IPS DF 19.7 (cell line): ENCODE data around the gene ALOX12B.

Source experiments
- DNase-seq: peaks from one replicate; pipeline ENCODE4 v3.0.0-alpha.2; 2013; ENCODE audit warnings: low read depth, low spot score

Gene ALOX12B

DNA sequence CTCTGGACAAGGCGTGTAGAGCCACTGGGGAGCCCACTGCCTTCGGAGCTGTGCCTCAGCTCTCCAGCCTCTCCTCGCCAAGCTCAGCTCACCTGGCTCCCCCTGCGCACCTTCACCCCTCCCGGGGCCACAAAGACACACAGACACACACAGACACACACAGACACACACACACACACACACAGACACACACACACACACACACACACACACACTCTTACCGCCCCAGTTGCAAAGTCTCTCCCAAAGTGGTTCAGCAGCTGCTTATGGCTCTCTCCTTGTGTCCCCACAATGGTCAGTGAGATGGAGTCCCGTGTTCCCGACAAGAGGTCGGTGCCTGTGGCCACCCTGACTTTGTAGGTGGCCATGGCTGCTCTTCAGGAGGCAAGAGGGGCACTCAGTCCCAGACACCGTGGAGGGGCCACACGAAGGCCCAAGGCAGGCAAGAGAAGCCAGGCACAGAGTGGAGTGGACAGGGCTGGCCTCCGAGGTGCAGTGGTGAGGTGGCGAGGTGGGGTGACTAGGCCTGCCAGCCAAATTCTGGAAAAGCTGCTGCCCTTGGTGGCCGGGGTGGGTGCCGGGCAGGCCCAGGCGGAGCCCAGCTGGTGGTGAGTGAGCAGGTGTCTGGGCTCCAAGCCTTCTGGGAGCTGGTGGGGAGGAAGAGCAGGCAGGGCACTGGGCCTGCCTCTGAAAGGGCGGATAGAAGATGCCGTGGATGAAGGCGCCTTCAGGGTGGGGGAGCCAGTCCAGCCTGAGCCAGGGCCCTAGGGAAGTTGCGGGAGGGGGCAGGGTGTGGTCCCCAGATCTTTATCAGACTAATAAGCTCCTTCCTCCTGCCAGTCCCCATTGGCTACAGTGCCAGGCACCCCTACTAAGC is at the start of gene ALOX12B:
Gene ALOX12B, minus strand, starts transcription at position 642 of the 877 bp plus-strand sequence. Its CDS starts 274 bp downstream, at position 368.
- no peak for DNase-seq

DNA sequence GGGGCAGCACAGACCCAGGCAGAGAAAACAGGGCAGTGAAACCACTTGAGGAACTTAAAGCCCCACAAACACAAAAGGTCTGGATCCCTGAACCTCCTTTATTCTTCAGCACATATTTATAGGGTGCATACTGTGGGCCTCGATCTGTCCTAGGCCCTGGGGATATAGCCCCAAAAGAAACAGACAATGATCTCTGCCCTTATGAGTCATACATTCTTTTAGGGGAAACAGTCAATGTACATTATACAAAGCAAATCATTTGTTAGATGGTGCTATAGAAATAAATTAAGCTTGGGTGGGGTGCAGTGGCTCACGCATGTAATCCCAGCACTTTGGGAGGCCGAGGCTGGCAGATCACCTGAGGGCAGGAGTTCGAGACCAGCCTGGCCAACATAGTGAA is 46.4 kb upstream of the ALOX12B start:
- no peak for DNase-seq

DNA sequence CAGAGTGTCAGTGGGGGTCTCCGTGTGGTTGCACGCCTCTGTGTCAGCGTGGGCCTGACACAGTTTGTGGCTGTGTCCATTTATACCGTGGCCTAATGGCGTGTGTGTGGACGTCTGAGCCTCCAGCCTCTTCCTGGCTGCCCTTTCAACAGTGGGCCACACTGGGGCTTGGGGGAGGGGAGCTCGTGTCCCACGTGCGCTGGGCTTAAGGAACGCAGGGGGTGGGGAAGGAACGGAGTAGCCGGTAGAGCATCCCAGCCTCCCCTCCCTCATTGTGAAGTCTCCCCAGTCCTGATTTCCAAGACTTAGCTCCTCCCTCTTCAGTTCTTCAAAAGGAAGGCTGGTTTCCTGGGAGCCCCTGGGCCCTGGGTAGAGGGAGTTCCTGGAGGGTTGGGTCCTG is 45.9 kb upstream of the ALOX12B start:
- no peak for DNase-seq

DNA sequence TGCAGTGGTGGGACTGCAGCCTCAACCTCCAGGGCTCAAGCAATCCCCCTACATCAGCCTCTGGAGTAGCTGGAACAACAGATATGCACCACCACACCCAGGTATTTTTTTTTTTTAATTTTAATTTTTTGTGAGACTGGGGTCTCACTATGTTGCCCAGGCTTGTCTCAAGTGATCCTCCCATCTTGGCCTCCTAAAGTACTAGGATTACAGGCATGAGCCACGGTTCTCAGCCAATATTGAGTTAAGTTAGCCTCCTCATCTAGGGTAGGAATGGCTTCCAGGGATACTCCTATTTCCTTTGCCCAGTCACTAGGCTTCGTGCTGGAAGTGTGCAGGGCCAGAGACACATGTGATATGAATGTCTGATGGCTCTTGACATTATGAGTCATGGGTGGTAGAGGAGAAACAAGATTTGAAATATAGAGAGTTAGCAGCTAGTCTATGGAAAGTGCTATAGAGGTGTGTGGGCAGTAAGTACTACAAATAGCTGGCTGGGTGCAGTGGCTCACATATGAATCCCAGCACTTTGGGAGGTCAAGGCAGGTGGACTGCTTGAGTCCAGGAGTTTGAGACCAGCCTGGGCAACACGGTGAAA is 44.4 kb upstream of the ALOX12B start:
- no peak for DNase-seq

DNA sequence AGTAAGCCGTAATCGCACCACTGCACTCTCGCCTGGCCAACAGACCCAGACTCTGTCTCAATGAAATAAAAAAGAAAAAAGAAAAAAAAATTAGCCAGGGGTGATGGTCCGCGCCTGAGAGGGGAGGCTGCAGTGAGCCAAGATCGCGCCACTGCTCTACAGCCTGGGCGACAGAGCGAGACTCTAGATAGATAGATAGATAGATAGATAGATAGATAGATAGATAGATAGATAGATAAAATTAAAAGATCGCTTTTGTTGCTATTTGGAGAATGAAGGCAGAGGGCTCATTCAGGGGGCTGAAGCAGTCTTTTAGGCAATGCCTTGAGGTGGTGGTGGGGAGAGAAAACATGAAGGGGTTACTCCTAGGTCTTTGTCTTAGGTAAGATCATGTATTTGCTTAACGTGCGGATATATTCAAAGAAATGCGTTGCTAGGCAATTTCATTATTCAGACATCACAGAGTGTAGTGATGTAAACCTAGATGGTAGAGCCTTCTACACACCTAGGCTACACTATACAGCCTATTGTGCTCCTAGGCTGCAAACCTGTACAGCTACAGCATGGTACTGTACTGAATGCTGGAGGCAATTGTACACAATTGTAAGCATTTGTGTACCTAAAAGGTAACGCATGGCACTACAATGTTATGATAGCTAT is 40.7 kb upstream of the ALOX12B start:
- no peak for DNase-seq

DNA sequence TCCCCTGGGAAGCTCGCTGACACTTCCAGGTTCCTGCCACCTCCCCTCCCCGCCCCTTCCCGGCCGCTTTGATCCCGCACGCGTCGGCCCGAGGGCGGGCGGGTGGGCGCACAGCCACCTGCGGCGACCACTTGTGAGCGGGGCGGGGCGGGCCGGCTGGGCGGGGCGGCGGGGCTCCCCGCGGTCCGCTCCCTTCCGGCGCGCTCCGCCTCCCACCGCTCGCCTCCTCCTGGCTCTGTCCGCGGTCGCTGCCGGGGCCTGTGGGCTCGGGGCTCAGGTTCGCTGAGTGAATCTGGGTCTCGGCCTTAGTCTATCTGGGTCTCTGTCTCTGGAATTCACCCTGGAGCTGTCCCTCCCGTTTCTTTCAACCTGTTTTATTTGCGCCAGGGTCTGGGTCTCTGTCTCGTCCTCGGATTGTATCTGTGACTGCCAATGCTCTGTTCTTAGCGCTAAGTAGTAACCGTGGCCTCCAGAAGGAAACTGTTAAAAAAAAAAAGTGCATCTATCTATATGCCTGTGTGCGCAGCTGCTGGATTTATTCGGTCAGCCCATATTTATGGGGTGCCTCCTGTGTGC is 39.1 kb upstream of the ALOX12B start:
- no peak for DNase-seq

DNA sequence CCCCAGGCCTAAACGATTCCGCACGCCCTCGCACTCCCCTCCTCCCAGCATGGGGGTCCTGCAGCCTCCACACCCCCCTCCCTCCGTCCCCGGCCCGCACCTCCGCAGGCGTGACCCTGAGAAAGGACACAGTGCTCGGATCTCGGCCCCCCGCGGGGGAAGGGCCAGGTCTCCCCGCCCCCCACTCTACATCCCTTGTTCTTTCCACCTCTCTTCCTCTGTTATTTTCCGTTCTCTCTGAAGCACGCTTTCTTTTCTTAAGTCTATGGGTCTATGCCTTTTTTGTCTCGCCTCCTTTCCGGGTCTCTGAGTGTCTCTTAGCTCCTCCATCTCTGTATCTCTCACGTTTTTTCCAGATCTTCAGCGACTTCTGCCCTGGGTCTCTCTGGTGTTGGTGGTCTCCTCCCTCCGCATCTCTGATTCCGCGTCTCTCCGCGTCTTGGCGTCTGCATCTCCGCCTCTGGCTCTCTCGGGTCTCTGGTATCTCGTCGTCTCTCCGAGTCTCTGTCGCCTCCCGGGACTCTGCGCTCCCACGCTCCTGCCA is 38.5 kb upstream of the ALOX12B start:
- DNase-seq = no peak

DNA sequence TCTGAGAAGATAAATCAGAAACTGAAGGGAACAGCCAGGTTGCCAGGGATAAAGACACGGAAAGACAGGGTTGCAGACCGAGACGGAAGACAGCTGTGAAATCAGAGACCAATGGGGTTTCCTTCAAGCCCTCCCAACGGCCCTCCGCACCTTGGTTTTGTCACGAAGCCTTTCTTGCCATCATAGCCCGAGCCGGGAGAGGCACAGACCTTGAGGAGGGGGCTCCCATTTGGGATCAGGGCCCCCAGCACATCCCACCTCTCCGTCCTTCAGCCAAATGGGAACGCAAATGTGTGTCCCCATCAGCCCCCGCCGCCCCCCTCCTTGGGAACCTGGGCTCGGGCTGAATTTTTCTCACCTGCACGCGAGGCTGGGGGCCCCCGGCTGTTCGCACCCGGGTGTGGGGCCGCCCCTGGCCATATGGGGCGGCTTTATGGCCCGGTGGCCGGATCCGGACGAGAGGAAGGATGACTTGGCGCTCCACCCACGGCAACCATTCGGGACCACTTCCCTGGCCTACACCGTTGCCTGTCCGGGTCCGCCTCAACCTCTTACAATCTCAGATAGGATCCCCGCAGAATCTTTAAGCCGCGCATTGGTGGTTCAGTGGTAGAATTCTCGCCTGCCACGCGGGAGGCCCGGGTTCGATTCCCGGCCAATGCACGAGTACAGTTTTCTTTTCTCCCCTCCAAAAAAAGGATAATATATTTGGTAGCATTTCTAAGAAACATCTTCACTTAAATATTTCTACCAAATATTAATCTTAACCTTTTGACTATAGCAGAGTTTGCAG is 37.8 kb upstream of the ALOX12B start:
- no peak for DNase-seq

DNA sequence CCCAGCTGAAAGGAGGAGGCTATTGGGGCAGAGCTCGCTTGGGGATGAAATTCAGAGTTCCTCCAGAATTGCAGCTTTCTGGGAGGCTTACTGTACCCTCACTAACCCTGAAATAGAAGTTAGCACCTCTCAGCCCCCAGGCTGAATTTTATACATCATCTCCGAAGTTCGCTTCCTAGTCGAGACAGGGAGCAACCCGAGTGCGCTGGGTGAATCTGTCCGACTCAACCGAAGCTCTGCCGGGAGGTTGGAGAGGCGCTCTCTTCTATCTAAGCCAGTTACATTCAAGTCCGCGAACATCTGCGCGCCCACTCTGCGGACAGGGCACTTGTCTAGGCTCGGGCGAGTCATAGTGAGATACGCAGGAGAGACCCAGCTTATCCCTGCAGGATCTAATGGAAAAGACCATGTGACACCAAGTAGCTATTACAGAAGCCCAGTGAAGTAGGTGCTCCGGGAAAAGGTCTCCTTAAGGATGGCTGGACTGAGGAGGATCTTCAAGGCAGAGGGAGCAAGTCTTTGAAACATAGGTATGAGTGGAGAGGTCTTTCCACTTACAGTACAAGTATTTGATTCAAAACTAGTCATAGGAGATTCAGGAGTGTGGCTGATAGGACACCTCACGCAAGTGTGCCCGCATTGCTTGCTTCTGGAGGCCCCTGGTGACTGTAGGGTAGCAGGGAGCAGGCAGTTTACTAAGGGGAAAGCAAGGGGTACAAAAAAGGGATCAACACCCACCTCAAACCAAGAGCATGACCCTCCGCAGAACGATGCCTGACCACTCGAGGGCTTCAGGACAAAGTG is 37.0 kb upstream of the ALOX12B start:
- no peak for DNase-seq

DNA sequence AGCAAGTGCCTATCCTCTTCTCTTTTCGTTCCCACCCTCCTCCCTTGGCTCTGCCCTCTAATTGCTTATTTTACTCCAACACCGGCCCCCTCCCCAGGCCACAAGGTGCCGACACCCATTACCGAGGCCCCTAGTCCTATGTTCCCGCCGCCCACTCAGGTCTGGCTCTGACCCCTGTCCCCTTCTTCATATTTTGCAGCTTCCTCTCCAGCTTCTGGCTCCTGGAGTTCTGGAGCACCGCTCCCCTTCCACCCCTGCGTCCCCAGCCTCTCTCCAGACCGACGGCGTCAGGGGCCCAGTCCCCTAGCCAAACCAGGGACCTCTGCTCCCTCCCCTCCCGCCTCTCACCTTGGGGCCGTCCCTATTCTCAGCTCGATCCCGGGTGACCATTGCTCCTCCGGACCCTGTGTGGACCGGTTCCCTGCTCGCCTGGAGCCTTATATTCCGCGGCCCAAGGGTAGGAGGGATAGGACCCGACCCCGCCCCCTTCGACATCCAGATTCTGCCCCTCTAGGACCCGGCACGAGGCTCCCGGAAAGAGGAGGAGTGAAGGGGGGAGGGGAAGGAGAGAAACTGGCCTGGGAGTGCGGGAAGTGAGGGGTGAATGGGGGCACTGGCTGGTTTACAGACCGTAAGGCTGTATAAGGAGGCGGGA is 36.3 kb upstream of the ALOX12B start, which contains the start of gene HES7:
Gene HES7, minus strand, starts transcription at position 412 of the 655 bp plus-strand sequence. Its CDS starts 22 bp downstream, at position 390.
- no peak for DNase-seq

DNA sequence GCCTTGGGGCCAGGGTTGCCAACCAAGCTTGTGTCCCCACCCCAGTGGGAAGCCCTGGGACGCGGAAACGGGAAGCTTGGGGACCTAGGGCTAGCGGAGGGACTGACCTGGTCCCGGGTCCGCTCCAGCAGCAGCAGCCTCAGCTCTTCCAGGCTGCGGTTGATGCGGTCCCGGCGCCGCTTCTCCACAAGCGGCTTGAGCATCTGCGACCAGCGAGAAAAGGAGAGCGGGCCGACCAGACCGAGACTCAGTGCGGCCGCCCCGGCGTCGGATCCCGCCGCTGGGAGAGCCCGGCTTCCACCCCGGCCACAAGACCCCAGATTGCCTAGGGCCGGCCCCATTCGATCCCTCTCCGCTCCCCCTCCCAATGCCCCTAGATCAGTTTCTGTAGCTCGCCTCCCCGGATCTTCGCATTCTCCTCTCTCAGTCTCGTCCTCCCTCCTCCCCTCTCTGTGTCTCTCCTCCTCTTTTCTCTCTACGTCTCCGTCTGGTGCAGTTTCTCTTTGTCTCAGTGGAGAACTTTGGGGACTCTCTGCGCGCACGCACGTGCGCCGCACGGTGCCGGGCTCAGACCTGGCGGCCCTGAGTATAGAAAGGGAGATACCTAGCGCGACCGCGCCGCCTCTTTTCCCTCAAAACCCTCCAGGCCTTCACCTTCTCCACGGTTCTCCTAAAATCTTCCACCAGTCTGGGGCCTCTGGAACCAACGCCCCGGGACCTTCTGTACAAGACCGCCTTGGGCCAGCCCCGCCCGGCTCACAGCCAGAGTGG is 35.6 kb upstream of the ALOX12B start:
- DNase-seq = no peak

DNA sequence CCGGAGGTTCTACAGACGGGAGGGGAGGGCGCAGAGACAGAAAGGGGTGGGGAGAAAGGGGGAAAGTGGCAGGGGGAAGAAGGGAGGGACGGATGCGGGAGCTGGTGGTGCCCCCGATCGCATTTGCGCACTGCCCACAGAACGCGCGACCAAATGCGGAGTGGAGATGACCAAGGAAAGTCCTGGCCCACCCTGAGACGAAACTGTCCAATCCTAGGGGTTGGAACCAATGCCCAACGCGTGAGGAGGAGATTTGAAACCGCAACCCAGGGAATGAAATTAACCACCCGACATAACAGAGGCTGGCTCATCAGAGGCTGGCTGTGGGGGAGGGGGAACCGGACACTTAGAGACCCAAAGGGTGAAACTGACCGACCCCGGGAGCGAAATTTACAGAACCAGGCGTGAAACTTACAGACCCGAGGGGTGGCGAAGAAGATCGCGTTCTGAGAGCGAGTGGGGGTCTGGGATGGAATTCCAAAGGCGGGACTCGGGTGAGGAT is 35.0 kb upstream of the ALOX12B start:
- no peak for DNase-seq

DNA sequence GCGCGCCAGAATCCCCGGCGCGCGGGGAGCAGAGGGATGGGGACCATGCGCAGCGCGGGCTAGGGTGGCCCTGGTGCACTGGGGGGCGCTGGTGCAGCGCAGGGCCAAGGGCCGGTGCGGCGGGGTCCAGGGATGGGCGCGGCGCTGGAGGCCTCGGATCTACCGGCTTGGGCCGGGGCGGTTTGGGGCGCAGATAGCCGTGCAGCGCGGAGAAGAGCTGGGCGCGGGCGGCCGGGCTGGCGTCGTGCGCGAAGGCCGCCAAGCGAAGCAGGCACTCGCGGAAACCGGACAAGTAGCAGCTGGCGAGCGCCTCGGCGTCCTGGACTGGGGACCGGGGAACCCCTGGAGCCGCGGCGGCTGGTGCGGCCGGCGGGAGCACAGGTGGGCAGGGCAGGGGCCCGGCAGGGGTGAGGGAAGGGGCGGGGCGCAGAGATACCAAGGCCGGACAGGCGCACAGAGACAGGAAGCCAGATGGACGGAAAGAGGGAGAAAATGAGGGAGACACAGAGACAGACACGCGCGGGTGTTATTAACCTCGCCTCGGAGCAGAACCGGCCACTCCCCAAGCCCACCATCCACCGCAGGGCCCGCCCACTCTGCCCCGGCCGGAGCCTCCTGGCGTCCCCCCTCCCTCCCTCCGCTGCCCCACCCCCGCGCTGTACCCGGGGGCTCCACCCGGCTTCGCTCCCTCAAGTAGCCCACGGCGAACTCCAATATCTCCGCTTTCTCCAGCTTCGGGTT is 34.3 kb upstream of the ALOX12B start:
- DNase-seq = no peak

DNA sequence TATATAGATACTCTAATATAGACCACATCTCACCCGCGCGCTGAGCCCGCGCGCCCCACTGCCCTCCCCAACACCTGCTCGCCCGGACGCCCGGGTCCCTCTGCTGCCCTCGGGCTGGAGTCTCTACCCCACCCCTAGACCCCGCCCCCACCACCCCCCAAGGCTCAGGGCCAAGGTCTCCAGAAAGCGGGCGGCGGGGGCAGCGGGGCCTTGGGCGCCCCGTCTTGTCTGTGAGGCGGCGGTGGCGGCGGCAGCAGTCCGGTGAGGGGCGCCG is 33.8 kb upstream of the ALOX12B start:
- DNase-seq = no peak

DNA sequence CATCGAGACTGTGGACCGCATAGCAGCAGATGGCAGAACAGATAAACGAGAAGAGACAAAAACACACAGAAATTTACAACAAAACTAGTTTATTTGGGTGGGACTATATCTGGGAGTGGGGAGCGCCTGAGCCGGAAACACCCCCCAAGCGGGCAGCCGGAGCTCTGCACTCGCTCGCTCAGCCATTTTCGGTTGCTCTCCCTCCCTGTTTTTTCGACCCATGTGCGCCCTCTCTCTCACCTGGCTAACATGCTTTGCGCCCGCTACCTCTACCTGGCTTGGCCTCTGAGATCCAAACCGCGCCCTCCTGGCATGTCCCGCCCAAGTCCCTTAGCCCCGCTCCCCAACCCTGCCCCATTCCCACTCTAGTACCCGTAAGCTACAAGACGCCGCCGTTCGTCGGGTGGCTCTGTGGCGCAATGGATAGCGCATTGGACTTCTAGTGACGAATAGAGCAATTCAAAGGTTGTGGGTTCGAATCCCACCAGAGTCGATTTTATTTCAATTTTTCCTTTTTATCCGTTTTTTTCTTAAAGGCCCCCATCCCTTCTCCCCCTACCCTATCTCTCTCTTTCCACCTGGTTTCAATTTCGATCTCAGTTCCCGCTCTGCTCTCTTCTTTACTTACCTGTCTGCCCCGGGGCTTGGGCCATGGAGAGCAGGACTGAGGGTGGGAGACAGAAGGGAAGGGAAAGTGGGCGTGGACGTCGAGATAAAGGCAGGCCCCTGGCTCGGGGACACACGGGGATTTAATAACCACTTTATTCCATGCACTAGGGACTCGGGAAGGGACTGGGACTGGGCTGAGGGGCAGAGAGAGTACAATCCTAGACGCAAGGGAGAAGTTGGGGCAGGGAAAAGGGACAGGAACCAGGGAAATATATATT is 33.2 kb upstream of the ALOX12B start:
- no peak for DNase-seq

DNA sequence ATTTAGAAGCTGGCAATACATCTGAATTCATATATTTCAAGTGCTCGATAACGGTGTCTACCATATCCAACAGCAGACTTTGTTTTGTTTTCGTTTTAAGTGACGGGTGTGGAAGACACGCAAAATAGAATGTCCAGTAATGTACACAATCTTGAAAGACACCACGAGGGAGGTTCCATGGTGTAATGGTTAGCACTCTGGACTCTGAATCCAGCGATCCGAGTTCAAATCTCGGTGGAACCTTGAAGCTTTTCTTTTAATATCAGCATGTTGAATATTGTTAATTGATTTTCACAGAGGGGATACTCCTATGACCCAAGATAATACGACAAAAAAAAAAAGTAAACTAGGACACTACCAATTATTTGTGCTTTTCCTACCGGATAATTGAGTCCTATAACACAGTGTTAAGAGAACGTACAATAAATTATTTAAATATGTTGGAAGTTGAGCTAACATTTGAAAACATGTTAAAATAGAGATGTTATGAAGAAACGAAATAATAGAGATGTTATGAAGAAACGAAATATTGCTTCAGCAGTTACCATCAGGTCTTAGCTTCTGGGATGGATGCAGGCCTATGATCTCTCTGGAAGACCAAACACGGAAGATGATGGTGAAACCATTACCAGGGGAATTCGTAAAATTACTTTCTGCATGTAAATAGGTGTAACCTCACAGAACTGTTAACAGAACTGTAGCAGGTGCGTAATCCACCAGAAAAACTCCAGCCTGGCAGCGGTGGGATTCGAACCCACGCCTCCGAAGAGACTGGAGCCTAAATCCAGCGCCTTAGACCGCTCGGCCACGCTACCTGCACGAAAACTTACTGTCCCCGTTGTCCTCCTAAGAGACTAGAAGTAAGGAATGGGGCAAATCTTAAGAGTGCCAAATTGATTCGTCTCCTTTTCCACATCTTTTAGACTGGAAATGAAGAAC is 32.3 kb upstream of the ALOX12B start:
- DNase-seq = no peak
